Measurements from ENCODE around the gene VCY.
"Not testable (repeated sequence)": the region's sequence is repeated elsewhere in the genome, so short reads cannot be mapped to it uniquely, and the experiment has no call there.

Gene VCY

GRCh38 chrY:13986373-13986772, at the start of gene VCY:
Gene VCY (minus strand): TSS chrY:13986473. CDS start chrY:13986440, 33 bp downstream.
- DNase-seq (ENCODE audit: low spot score): not testable (repeated sequence)

GRCh38 chrY:14030395-14030794, 44.1 kb upstream of the VCY start:
- not testable (repeated sequence) for DNase-seq (ENCODE audit: low spot score)

- DNase-seq (ENCODE audit: low spot score): not testable (repeated sequence)
These were observed 25.6 kb upstream of the VCY start for GRCh38 chrY:14011916-14012315.

- DNase-seq (ENCODE audit: low spot score): not testable (repeated sequence)
These were observed 43.9 kb downstream of the VCY start for GRCh38 chrY:13942406-13942805.
